H1 (cell line): ENCODE measurements around the gene NDUFA6. TPM values are rescaled to one million over a fixed set of nuclear protein-coding genes. Genes with fewer than 3 reads are reported as not detected.

Experiments used
- CTCF ChIA-PET: fragments of 300-600 bp; sonication (Branson Sonifier 250); formaldehyde crosslinking; loops from one replicate; lab custom pipeline; 2021; ENCODE audit not compliant: partially characterized antibody; lab: Charles Lee
- POLR2A ChIA-PET: fragments of 300-600 bp; sonication (Branson Sonifier 250); formaldehyde crosslinking; loops from one replicate; lab custom pipeline; 2021; ENCODE audit warnings: inconsistent platforms; ENCODE audit not compliant: partially characterized antibody; lab: Charles Lee
- DNase-seq, 2 experiments: peaks; one replicate each; pipeline versions ENCODE4 v3.0.0 to v3.0.0-alpha.2; 2010 to 2022; ENCODE audit warnings: low spot score in 2 of 2, low read depth in 1 of 2, mixed read lengths in 1 of 2
- FAIRE-seq: peaks from 2 replicates; lab custom pipeline; 2011; peaks lifted over from hg19 to GRCh38; lab: Jason Lieb, UNC
- H2AFZ ChIP-seq: 2 replicates; pipeline ENCODE4 v1.8.1; 2012; ENCODE audit warnings: low read length, inconsistent platforms
- H2AK5ac ChIP-seq: 2 replicates; pipeline ENCODE4 v1.6.1; 2013; ENCODE audit warnings: low read depth, low read length
- H2BK120ac ChIP-seq: replicated peaks from 2 replicates; pipeline ENCODE3; 2013; ENCODE audit warnings: low read depth, low read length, inconsistent platforms
- H2BK12ac ChIP-seq: 2 replicates; pipeline ENCODE4 v1.6.1; 2013; ENCODE audit warnings: low read depth, low read length
- H2BK15ac ChIP-seq: 2 replicates; pipeline ENCODE4 v1.6.1; 2013; ENCODE audit warnings: low read length
- H2BK20ac ChIP-seq: 2 replicates; pipeline ENCODE4 v1.6.1; 2013; ENCODE audit warnings: low read length
- H2BK5ac ChIP-seq: 2 replicates; pipeline ENCODE4 v1.6.1; 2013; ENCODE audit warnings: low read depth, low read length
- H3K14ac ChIP-seq: 2 replicates; pipeline ENCODE4 v1.6.1; 2013; ENCODE audit warnings: inconsistent platforms; ENCODE audit not compliant: insufficient read length
- H3K18ac ChIP-seq: 2 replicates; pipeline ENCODE4 v1.6.1; 2013; ENCODE audit warnings: low read length; ENCODE audit errors: extremely low read depth
- H3K23ac ChIP-seq: 2 replicates; pipeline ENCODE4 v1.6.1; 2013; ENCODE audit warnings: inconsistent platforms; ENCODE audit not compliant: insufficient read length
- H3K23me2 ChIP-seq: 2 replicates; pipeline ENCODE4 v1.6.1; 2013; ENCODE audit warnings: low read depth, low read length
- H3K27ac ChIP-seq: 2 replicates; pipeline ENCODE4 v1.6.1; 2011; ENCODE audit warnings: low read depth, low read length, inconsistent platforms
- H3K27me3 ChIP-seq, 4 experiments: replicated peaks in 1 of 4; 1 replicate in 1 of 4; 2 replicates in 3 of 4; pipeline versions ENCODE4 v1.6.1 to v1.8.1; 2011 to 2013; ENCODE audit warnings: low read length in 3 of 4, mild to moderate bottlenecking in 3 of 4, inconsistent platforms in 2 of 4, mixed read lengths in 2 of 4, moderate library complexity in 1 of 4; ENCODE audit not compliant: control insufficient read depth in 3 of 4, insufficient read depth in 3 of 4; ENCODE audit errors: extremely low read depth in 1 of 4
- H3K36me3 ChIP-seq, 4 experiments: 2 replicates each; pipeline versions ENCODE4 v1.6.1 to v1.8.1; 2011 to 2013; ENCODE audit warnings: mild to moderate bottlenecking in 4 of 4, low read length in 3 of 4, moderate library complexity in 2 of 4, control low read depth in 1 of 4, inconsistent platforms in 1 of 4; ENCODE audit not compliant: insufficient read depth in 4 of 4, control insufficient read depth in 2 of 4
- H3K4ac ChIP-seq: replicated peaks from 2 replicates; pipeline ENCODE3; 2013; ENCODE audit warnings: low read length, low read depth, mixed read lengths, inconsistent platforms; ENCODE audit not compliant: insufficient read length
- H3K4me1 ChIP-seq, 4 experiments: replicated peaks in 1 of 4; 1 replicate in 1 of 4; 2 replicates in 3 of 4; pipeline versions ENCODE4 v1.6.1 to v1.8.1; 2011 to 2013; ENCODE audit warnings: low read length in 3 of 4, inconsistent platforms in 2 of 4, mixed read lengths in 1 of 4; ENCODE audit not compliant: insufficient read depth in 4 of 4, control insufficient read depth in 3 of 4
- H3K4me2 ChIP-seq, 2 experiments: 2 replicates each; pipeline versions ENCODE4 v1.6.1 to v1.8.1; 2011 to 2013; ENCODE audit warnings: low read depth in 2 of 2, low read length in 2 of 2, control low read depth in 1 of 2, inconsistent platforms in 1 of 2, mild to moderate bottlenecking in 1 of 2; ENCODE audit not compliant: insufficient read depth in 1 of 2
- H3K4me3 ChIP-seq, 4 experiments: fragments of 200-600, 300-600 bp in 1 of 4; sonication (generic), shearing (Covaris generic), sonication (Bioruptor Twin) in 1 of 4; 2 replicates each; pipeline versions ENCODE4 v1.5.1 to v1.8.1; 2011 to 2016; ENCODE audit warnings: low read length in 4 of 4, low read depth in 3 of 4, control low read depth in 2 of 4, inconsistent platforms in 2 of 4, mild to moderate bottlenecking in 2 of 4, mixed read lengths in 1 of 4, moderate library complexity in 1 of 4; ENCODE audit not compliant: insufficient read depth in 2 of 4; ENCODE audit errors: extremely low read depth in 1 of 4
- H3K56ac ChIP-seq: replicated peaks from 2 replicates; pipeline ENCODE3; 2013; ENCODE audit warnings: low read depth, mild to moderate bottlenecking, mixed read lengths, low read length, inconsistent platforms; ENCODE audit not compliant: insufficient read length
- H3K79me1 ChIP-seq: 2 replicates; pipeline ENCODE4 v1.6.1; 2013; ENCODE audit warnings: low read depth, low read length, control low read depth
- H3K79me2 ChIP-seq, 2 experiments: 2 replicates each; pipeline versions ENCODE4 v1.6.1 to v1.8.1; 2012 to 2013; ENCODE audit warnings: low read length in 2 of 2, mild to moderate bottlenecking in 2 of 2, inconsistent platforms in 1 of 2; ENCODE audit not compliant: insufficient read depth in 2 of 2, control insufficient read depth in 1 of 2
- H3K9ac ChIP-seq, 4 experiments: replicated peaks in 1 of 4; 1 replicate in 1 of 4; 2 replicates in 3 of 4; pipeline versions ENCODE4 v1.6.1 to v1.8.1; 2011 to 2013; ENCODE audit warnings: low read depth in 3 of 4, low read length in 3 of 4, control low read depth in 2 of 4, mild to moderate bottlenecking in 2 of 4, moderate library complexity in 2 of 4, inconsistent platforms in 1 of 4; ENCODE audit errors: extremely low read depth in 1 of 4
- H3K9me3 ChIP-seq, 2 experiments: 2 replicates each; pipeline versions ENCODE4 v1.6.1 to v1.8.1; 2012 to 2013; ENCODE audit warnings: mild to moderate bottlenecking in 2 of 2, moderate library complexity in 2 of 2, control low read depth in 1 of 2, inconsistent platforms in 1 of 2, low read depth in 1 of 2, low read length in 1 of 2, mixed read lengths in 1 of 2; ENCODE audit not compliant: insufficient read depth in 2 of 2
- H4K20me1 ChIP-seq, 2 experiments: replicated peaks in 1 of 2; 2 replicates each; pipeline versions ENCODE3 to v1.8.1; 2011 to 2013; ENCODE audit warnings: inconsistent platforms in 2 of 2, low read length in 2 of 2, mild to moderate bottlenecking in 1 of 2; ENCODE audit not compliant: insufficient read depth in 2 of 2, control insufficient read depth in 1 of 2
- H4K5ac ChIP-seq: 2 replicates; pipeline ENCODE4 v1.6.1; 2013; ENCODE audit warnings: low read length, low read depth, mixed read lengths, inconsistent platforms; ENCODE audit not compliant: insufficient read length
- H4K8ac ChIP-seq: 2 replicates; pipeline ENCODE4 v1.8.0; 2013; ENCODE audit warnings: mild to moderate bottlenecking, moderate library complexity, low read length, inconsistent platforms; ENCODE audit not compliant: insufficient read depth; ENCODE audit errors: extremely low read depth
- H4K91ac ChIP-seq: replicated peaks from 2 replicates; pipeline ENCODE3; 2013; ENCODE audit warnings: low read length, mixed read lengths, inconsistent platforms; ENCODE audit not compliant: insufficient read length
- BCL11A ChIP-seq, 2 experiments: IDR thresholded peaks; one replicate each; pipeline ENCODE4 v1.6.1; 2011; ENCODE audit warnings: low read depth in 2 of 2, low read length in 2 of 2, mild to moderate bottlenecking in 2 of 2
- E2F6 ChIP-seq: IDR thresholded peaks from 2 replicates; pipeline ENCODE4 v1.6.1; 2012; ENCODE audit warnings: inconsistent platforms
- EZH2 ChIP-seq: fragments of 200-600 bp; sonication (generic); IDR thresholded peaks from 2 replicates; pipeline ENCODE4 v1.7.1; 2012; ENCODE audit warnings: low read depth, mild to moderate bottlenecking, moderate library complexity, low read length, inconsistent platforms; ENCODE audit not compliant: severe bottlenecking
- HDAC2 ChIP-seq, 2 experiments: fragments of 300-600 bp in 1 of 2; sonication (generic) in 1 of 2; IDR thresholded peaks; 2 replicates each; pipeline ENCODE4 v1.6.1; 2011 to 2012; ENCODE audit warnings: low read depth in 2 of 2, low read length in 2 of 2, mild to moderate bottlenecking in 2 of 2, moderate library complexity in 2 of 2, borderline replicate concordance in 1 of 2, inconsistent platforms in 1 of 2
- MAFK ChIP-seq: IDR thresholded peaks from 2 replicates; pipeline ENCODE4 v1.6.1; 2012; ENCODE audit warnings: low read depth, mild to moderate bottlenecking, improper control_type of control experiment, low read length
- RXRA ChIP-seq: IDR thresholded peaks from 2 replicates; pipeline ENCODE4 v1.6.1; 2011; ENCODE audit warnings: low read depth, mild to moderate bottlenecking, low read length, moderate library complexity; ENCODE audit not compliant: insufficient read depth
- SAP30 ChIP-seq: fragments of 300-600 bp; sonication (generic); IDR thresholded peaks from 2 replicates; pipeline ENCODE4 v1.7.1; 2012; ENCODE audit warnings: low read length, moderate library complexity, mild to moderate bottlenecking, inconsistent platforms; ENCODE audit not compliant: insufficient read depth, insufficient replicate concordance
- SIN3A ChIP-seq, 2 experiments: IDR thresholded peaks in 1 of 2; conservative IDR thresholded peaks in 1 of 2; 2 replicates each; pipeline ENCODE4 v1.6.1; 2011 to 2012; ENCODE audit warnings: low read length in 2 of 2, improper control_type of control experiment in 1 of 2, low read depth in 1 of 2, mild to moderate bottlenecking in 1 of 2
- TEAD4 ChIP-seq: IDR thresholded peaks from 2 replicates; pipeline ENCODE4 v1.6.1; 2012; ENCODE audit warnings: low read depth, low read length, inconsistent platforms, mixed read lengths
- ZNF274 ChIP-seq: IDR thresholded peaks from 2 replicates; pipeline ENCODE4 v1.7.0; 2012; ENCODE audit warnings: low read length, borderline replicate concordance; ENCODE audit errors: extremely low read depth
- polyA plus RNA-seq, 7 experiments: library from polyadenylated mRNA; depleted of rRNA in 3 of 7; stranded (reverse) in 5 of 7; unstranded in 2 of 7; fragments of >200 nt in 5 of 7; fragments of 200-250 nt in 2 of 7; gene quantifications; 1 replicate in 5 of 7; 2 replicates in 1 of 7; 4 replicates in 1 of 7; pipeline versions ENCODE4 v1.2.1 to v1.2.3, GENCODE V29; 2011 to 2013; ENCODE audit warnings: missing spikeins in 2 of 7, mixed read lengths in 2 of 7
- total RNA-seq: library from RNA; stranded (reverse); fragmentation: NEBNext Ultra II Directional; extraction: Animal tissue kit (Norgen Biotek cat#: 25700); gene quantifications from 2 replicates; pipeline ENCODE4 v1.2.1, GENCODE V29; 2021

NDUFA6 gene
- total and polyA plus RNA-seq, 2 of the 8 experiments (the other 6 are each of a cell fraction or from before 2014, with no cell fraction given) = 76.2 to 105 TPM

- Histone ChIP-seq H4K91ac (no peak overlapping the region), H2BK20ac (no peak overlapping the region), H3K18ac (no peak overlapping the region), H4K8ac (no peak overlapping the region), H2BK15ac (no peak overlapping the region), H3K4ac (no peak overlapping the region), H3K79me2 (no peaks in the 10 kb centered on the region), H2BK120ac (no peak overlapping the region), H3K79me1 (no peaks in the 10 kb centered on the region), H2BK5ac (no peak overlapping the region), H3K4me3 (no peak overlapping the region), H3K56ac (no peak overlapping the region), H3K27me3 (no peaks in the 10 kb centered on the region; a peak in 1 of 7 replicates), H3K14ac (no peak overlapping the region), H3K9ac (no peak overlapping the region), H3K4me1 (no peaks in the 10 kb centered on the region), H3K27ac (no peak overlapping the region), H4K20me1 (no peaks in the 10 kb centered on the region), H3K23ac (no peak overlapping the region), H3K9me3 (peaks cover 0 to 6% of the 10 kb centered on the region in 2 experiments; a peak in 2 of 4 replicates), H2BK12ac (no peak overlapping the region), H2AFZ (no peak overlapping the region), H4K5ac (no peak overlapping the region), H3K4me2 (no peak overlapping the region), H3K36me3 (no peaks in the 10 kb centered on the region), H2AK5ac (no peak overlapping the region), H3K23me2 (no peaks in the 10 kb centered on the region)
- TF ChIP-seq HDAC2 (IDR thresholded peaks at IDR 0.05; ENCODE audit: borderline replicate concordance in 1 of 2, low read depth in 2 of 2, low read length in 2 of 2) (no peak), TEAD4 (no peak), RXRA (no peak), ZNF274 (no peak), E2F6 (no peak), BCL11A (IDR thresholded peaks at IDR 0.05; ENCODE audit: low read depth in 2 of 2, low read length in 2 of 2) (no peak), SIN3A (conservative IDR thresholded peaks at IDR 0.05 in 1 of 2, IDR thresholded peaks at IDR 0.05 in 1 of 2; ENCODE audit: low read depth in 1 of 2, low read length in 2 of 2) (no peak), EZH2 (no peak), MAFK (no peak), SAP30 (no peak)
- no peak for DNase-seq
- CTCF ChIA-PET = interaction anchor here (0.6 to 1.2 kb wide), 2 partner anchors 49 to 262 kb away, joined by 4 read pairs; no protein-coding TSS in a partner anchor
- POLR2A ChIA-PET = no interaction called here
- no peak for FAIRE-seq
Observed at GRCh38 chr22:42041784-42042183, 48.8 kb downstream of the NDUFA6 start.
